ENCODE measurements around the gene HOXD4. TPM values are rescaled to one million over a fixed set of nuclear protein-coding genes. Genes with fewer than 3 reads are reported as not detected.
A peak's percentile ranks its signal among the peaks of the same experiment; 100 is the strongest.

The HOXD4 gene
- total RNA-seq, 3 donors from 2014 or later = 4.7 to 6.5 (median 5.9) TPM

DNA sequence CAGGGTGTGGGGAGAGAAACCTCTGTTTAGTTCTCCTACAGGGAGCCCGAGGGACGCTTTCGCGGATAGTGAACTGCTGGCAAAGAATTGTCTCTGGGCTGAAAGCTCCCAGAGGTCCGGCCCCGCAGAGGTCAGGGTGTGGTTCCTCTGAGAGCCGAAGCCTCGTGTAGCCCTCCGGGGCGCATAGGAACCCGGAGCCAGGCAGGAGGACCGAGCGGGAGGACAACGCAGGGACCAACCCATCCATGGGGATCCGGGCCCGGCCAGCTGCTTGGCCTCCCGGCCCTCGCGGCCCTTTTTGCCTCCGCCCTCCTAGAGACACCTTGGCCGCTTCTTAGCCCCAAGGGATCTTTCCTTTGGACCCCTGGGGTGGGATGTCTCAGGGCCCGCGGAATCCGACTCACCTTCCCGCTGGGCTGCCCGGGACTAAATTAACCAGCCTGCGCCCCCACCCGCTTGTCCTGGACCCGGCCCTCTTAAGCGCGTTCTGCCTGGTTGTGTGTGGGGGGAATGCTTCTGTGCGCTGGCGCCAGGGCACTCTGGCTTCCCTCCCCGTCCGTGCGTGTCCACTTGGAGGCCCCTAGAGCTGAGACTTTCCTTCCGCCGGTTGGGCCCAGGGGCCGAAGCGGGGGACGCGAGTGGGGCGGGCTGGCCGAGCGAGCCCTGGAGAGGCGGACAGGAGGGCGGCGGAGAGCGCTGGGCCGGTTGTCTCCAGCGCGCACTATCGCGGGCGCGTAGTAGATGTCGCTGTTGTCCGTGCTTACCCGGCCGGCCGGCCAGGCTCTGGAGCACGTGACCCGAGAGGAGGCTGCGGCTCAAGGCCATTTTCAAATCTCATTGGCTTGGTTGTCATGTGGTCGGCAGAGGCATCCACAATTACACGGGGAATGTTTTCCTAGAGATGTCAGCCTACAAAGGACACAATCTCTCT, 35.2 kb upstream of the HOXD4 start, which contains the start of gene HOXD10:
TSS of gene HOXD10 (plus strand) at position 896 of the 931 bp plus-strand sequence. CDS start 56 bp downstream, outside the sequence.
- no peak within 1 kb of the TSS for H3K4me3 ChIP-seq
- ATAC-seq (peak; percentile 88), DNase-seq (peak; percentile 63 to 75 (median 66))
- H3K9me3 ChIP-seq = no peaks in the 10 kb centered on the region
- peaks cover 3% of the 10 kb centered on the region for H3K4me1 ChIP-seq (ENCODE audit: low read depth)
- intact Hi-C loops (cut with DNase I, micrococcal nuclease) = no loop called here
- H3K36me3 ChIP-seq (ENCODE audit: low read depth) = no peaks in the 10 kb centered on the region
- TF ChIP-seq, protein P1, sequence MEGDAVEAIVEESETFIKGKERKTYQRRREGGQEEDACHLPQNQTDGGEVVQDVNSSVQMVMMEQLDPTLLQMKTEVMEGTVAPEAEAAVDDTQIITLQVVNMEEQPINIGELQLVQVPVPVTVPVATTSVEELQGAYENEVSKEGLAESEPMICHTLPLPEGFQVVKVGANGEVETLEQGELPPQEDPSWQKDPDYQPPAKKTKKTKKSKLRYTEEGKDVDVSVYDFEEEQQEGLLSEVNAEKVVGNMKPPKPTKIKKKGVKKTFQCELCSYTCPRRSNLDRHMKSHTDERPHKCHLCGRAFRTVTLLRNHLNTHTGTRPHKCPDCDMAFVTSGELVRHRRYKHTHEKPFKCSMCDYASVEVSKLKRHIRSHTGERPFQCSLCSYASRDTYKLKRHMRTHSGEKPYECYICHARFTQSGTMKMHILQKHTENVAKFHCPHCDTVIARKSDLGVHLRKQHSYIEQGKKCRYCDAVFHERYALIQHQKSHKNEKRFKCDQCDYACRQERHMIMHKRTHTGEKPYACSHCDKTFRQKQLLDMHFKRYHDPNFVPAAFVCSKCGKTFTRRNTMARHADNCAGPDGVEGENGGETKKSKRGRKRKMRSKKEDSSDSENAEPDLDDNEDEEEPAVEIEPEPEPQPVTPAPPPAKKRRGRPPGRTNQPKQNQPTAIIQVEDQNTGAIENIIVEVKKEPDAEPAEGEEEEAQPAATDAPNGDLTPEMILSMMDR (IDR thresholded peaks at IDR 0.05) = no peak

DNA sequence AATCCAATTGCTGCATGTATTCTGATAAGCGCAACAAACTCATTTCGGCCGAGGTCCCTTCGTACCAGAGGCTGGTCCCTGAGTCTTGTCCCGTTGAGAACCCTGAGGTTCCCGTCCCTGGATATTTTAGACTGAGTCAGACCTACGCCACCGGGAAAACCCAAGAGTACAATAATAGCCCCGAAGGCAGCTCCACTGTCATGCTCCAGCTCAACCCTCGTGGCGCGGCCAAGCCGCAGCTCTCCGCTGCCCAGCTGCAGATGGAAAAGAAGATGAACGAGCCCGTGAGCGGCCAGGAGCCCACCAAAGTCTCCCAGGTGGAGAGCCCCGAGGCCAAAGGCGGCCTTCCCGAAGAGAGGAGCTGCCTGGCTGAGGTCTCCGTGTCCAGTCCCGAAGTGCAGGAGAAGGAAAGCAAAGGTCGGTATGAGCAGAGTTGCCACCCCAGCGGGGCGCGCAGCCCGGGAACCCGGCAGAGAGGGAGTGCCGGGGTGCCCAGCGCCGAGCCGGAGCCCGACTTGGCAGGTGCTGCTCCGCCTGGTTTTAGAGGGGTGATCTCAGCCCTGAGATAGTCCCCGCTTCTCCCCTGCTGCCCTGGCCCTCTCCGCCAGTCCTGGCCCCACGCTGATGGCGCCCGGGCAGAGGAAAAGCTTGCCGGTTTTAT, 34.1 kb upstream of the HOXD4 start:
- DNase-seq (no peak), ATAC-seq (no peak)
- Histone ChIP-seq H3K36me3 (ENCODE audit: low read depth) (no peaks in the 10 kb centered on the region), H3K4me3 (no peak overlapping the region), H3K4me1 (ENCODE audit: low read depth) (peaks cover 6% of the 10 kb centered on the region), H3K9me3 (no peaks in the 10 kb centered on the region)
- intact Hi-C loops (cut with DNase I, micrococcal nuclease) = no loop called here
- TF ChIP-seq, protein P1 (IDR thresholded peaks at IDR 0.05) = no peak

DNA sequence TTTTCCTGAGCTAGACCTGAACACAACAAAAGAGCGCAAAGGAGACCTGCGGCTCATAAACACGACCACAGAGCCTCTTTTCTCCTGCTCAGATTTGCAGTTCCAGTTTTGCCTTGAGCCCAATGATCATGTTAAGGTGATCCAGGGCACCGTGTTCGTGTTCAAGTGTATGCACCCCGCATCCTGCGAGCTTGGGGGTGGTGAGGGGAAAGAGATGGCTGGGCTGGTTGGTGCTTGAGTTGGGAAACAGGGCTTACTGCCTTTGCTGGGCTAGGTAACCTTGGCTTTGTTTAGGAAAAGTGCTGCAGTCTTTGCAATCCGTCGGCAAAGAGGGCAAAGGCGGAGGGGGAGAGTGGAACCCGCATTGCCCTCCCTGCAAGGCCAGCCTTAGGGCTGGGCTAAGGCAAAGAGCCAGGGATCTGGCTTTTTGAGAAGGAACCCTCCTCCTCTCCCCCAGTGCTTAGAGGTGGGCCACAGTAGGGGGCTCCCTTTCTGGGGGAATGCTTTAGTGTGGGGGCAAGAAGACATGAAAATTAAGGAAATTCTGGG, 33.5 kb upstream of the HOXD4 start:
- no peaks in the 10 kb centered on the region for H3K9me3 ChIP-seq
- DNase-seq = peak in 1 of 3 donors; percentile 23
- peaks cover 9% of the 10 kb centered on the region for H3K4me1 ChIP-seq (ENCODE audit: low read depth)
- no peak for ATAC-seq
- TF ChIP-seq, protein P1 (IDR thresholded peaks at IDR 0.05) = no peak
- no peak overlapping the region for H3K4me3 ChIP-seq
- H3K36me3 ChIP-seq (ENCODE audit: low read depth) = no peaks in the 10 kb centered on the region
- intact Hi-C loops (cut with DNase I, micrococcal nuclease) = no loop called here

DNA sequence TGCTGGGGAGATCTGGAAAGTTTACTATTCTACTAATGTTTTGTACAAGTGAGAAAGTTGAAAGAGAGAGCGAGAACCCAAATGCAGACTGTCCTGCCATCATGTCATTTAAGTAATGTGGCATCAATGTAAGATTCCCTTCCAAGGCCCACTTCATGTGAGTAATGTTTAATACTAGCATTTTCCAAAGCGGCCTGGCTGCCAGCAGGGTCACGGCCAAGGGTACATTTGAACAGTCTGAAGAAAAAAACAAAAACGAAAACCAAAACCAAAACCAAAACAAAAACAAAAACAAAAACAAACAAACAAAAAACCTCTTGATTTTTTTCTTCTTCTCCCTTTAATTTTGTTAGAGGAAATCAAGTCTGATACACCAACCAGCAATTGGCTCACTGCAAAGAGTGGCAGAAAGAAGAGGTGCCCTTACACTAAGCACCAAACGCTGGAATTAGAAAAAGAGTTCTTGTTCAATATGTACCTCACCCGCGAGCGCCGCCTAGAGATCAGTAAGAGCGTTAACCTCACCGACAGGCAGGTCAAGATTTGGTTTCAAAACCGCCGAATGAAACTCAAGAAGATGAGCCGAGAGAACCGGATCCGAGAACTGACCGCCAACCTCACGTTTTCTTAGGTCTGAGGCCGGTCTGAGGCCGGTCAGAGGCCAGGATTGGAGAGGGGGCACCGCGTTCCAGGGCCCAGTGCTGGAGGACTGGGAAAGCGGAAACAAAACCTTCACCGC, 32.6 kb upstream of the HOXD4 start:
- intact Hi-C loops (cut with DNase I, micrococcal nuclease) = no loop called here
- H3K36me3 ChIP-seq (ENCODE audit: low read depth) = no peaks in the 10 kb centered on the region
- no peak for ATAC-seq
- TF ChIP-seq, protein P1 (IDR thresholded peaks at IDR 0.05) = peak; percentile 21
- no peaks in the 10 kb centered on the region for H3K9me3 ChIP-seq
- peaks cover 9% of the 10 kb centered on the region for H3K4me1 ChIP-seq (ENCODE audit: low read depth)
- H3K4me3 ChIP-seq = no peak overlapping the region
- peak in 2 of 3 donors; percentile 46 to 78 for DNase-seq
